GM12878 (cell line): ENCODE measurements around the gene ZFP82. TPM values are rescaled to one million over a fixed set of nuclear protein-coding genes. Genes with fewer than 3 reads are reported as not detected.

Experiments
- BACH1 ChIP-seq: fragments of 450-650 bp; IDR thresholded peaks from 2 replicates; pipeline ENCODE4 v1.6.1; 2017; ENCODE audit warnings: mild to moderate bottlenecking, borderline replicate concordance
- CBX5 ChIP-seq: sonication (generic); IDR thresholded peaks from 2 replicates; pipeline ENCODE4 v1.6.1; 2016; ENCODE audit warnings: low read depth, moderate library complexity, mild to moderate bottlenecking, inconsistent platforms
- E2F8 ChIP-seq: fragments of 450-650 bp; IDR thresholded peaks from 2 replicates; pipeline ENCODE4 v1.6.1; 2018; ENCODE audit warnings: mild to moderate bottlenecking, low read depth, moderate library complexity; ENCODE audit not compliant: partially characterized antibody
- ESRRA ChIP-seq: IDR thresholded peaks from 2 replicates; pipeline ENCODE4 v1.6.1; 2012; ENCODE audit warnings: mild to moderate bottlenecking, low read length, improper control_type of control experiment
- FOS ChIP-seq: IDR thresholded peaks from 3 replicates; pipeline ENCODE4 v1.6.1; 2011; ENCODE audit warnings: borderline replicate concordance; ENCODE audit not compliant: insufficient read length; ENCODE audit errors: extremely low read depth
- GATAD2B ChIP-seq: fragments of 450-650 bp; conservative IDR thresholded peaks from 2 replicates; pipeline ENCODE4 v1.6.1; 2017; ENCODE audit warnings: low read depth, mild to moderate bottlenecking, moderate library complexity
- MEF2B ChIP-seq: fragments of 450-650 bp; IDR thresholded peaks from 2 replicates; pipeline ENCODE4 v1.6.1; 2018; ENCODE audit warnings: mild to moderate bottlenecking, moderate library complexity; ENCODE audit not compliant: partially characterized antibody, poor library complexity, severe bottlenecking
- MXI1 ChIP-seq: fragments of 150-350 bp; IDR thresholded peaks from 2 replicates; pipeline ENCODE4 v1.6.1; 2011; ENCODE audit warnings: low read depth, mild to moderate bottlenecking, inconsistent platforms, low read length, improper control_type of control experiment
- NBN ChIP-seq: fragments of 450-650 bp; IDR thresholded peaks from 2 replicates; pipeline ENCODE4 v1.6.1; 2016
- NRF1 ChIP-seq: conservative IDR thresholded peaks from 2 replicates; pipeline ENCODE4 v1.6.1; 2011; ENCODE audit warnings: mild to moderate bottlenecking, low read depth, low read length, improper control_type of control experiment
- PAX8 ChIP-seq: fragments of 450-650 bp; IDR thresholded peaks from 2 replicates; pipeline ENCODE4 v1.6.1; 2017; ENCODE audit warnings: mild to moderate bottlenecking, moderate library complexity
- POLR2A ChIP-seq: IDR thresholded peaks from 2 replicates; pipeline ENCODE4 v1.6.1; 2011; ENCODE audit warnings: low read depth, mild to moderate bottlenecking, low read length
- POLR2AphosphoS5 ChIP-seq: IDR thresholded peaks from 2 replicates; pipeline ENCODE4 v1.6.1; 2011; ENCODE audit warnings: mild to moderate bottlenecking, low read length, inconsistent platforms
- RB1 ChIP-seq: fragments of 450-650 bp; formaldehyde crosslinking; IDR thresholded peaks from 2 replicates; pipeline ENCODE4 v1.6.1; 2017; ENCODE audit warnings: mild to moderate bottlenecking, borderline replicate concordance
- RELA ChIP-seq: fragments of 450-650 bp; IDR thresholded peaks from 2 replicates; pipeline ENCODE4 v1.8.0; 2014; ENCODE audit warnings: borderline replicate concordance; ENCODE audit not compliant: partially characterized antibody
- SIN3A ChIP-seq: IDR thresholded peaks from 2 replicates; pipeline ENCODE4 v1.6.1; 2012; ENCODE audit warnings: low read depth, low read length, improper control_type of control experiment
- SIX5 ChIP-seq: IDR thresholded peaks from 2 replicates; pipeline ENCODE4 v1.6.1; 2011; ENCODE audit warnings: mild to moderate bottlenecking, low read depth, low read length, moderate library complexity; ENCODE audit not compliant: severe bottlenecking
- TCF12 ChIP-seq: IDR thresholded peaks from 2 replicates; pipeline ENCODE4 v1.6.1; 2011; ENCODE audit warnings: low read depth, mild to moderate bottlenecking, low read length
- USF2 ChIP-seq: IDR thresholded peaks from 2 replicates; pipeline ENCODE4 v1.6.1; 2011; ENCODE audit warnings: low read depth, low read length, improper control_type of control experiment, borderline replicate concordance
- ZNF622 ChIP-seq: fragments of 450-650 bp; IDR thresholded peaks from 2 replicates; pipeline ENCODE4 v1.6.1; 2017; ENCODE audit warnings: mild to moderate bottlenecking, inconsistent platforms
- ZSCAN29 ChIP-seq: fragments of 450-650 bp; IDR thresholded peaks from 2 replicates; pipeline ENCODE4 v1.6.1; 2017; ENCODE audit warnings: mild to moderate bottlenecking, moderate library complexity
- ZZZ3 ChIP-seq: IDR thresholded peaks from 2 replicates; pipeline ENCODE4 v1.6.1; 2011; ENCODE audit warnings: low read depth; ENCODE audit not compliant: control insufficient read depth, insufficient read length
- polyA plus RNA-seq, 11 experiments: library from polyadenylated mRNA; depleted of rRNA in 4 of 11; unstranded in 6 of 11; stranded (reverse) in 5 of 11; fragments of >200 nt; fragmentation: Nextera tagmentation in 4 of 11; fragmentation: Illumina TruSeq in 1 of 11; extraction: Ambion mirVana in 4 of 11; extraction: Trizol in 1 of 11; gene quantifications; 1 replicate in 1 of 11; 2 replicates in 10 of 11; pipeline versions ENCODE4 v1.2.1 to v1.2.3, GENCODE V29; 2011 to 2016; ENCODE audit warnings: inconsistent platforms in 2 of 11, missing spikeins in 2 of 11, low read depth in 1 of 11
- total RNA-seq, 4 experiments: library from RNA; depleted of rRNA in 3 of 4; stranded (reverse); fragments of >200 nt in 3 of 4; fragmentation: Illumina TruSeq in 1 of 4; extraction: Trizol in 1 of 4; gene quantifications; 2 replicates each; pipeline versions ENCODE4 v1.2.1 to v1.2.3, GENCODE V29; 2013 to 2021
- TF ChIP-seq, protein P1 (sequence below): fragments of 450-650 bp; formaldehyde crosslinking; IDR thresholded peaks from 2 replicates; pipeline ENCODE4 v1.4.0; 2020; ENCODE audit warnings: mild to moderate bottlenecking, moderate library complexity

Gene ZFP82
- total and polyA plus RNA-seq, 10 of the 15 experiments (the other 5 are each of a cell fraction or from before 2014, with no cell fraction given): 2.0 to 5.4 (median 2.3) TPM

GRCh38 chr19:36378625-36379509, 39.6 kb downstream of the ZFP82 start, which contains the start of gene ZFP14 (continued):
- TF ChIP-seq MXI1: no peak
- TF ChIP-seq SIN3A: no peak; the same call in 1 of the 2 replicates
- no peak for TF ChIP-seq ZNF622
- peak; percentile 77 for TF ChIP-seq POLR2A
- TF ChIP-seq FOS: no peak
- TF ChIP-seq TCF12: no peak
- TF ChIP-seq USF2: no peak
- TF ChIP-seq RB1: no peak; the same call in 1 of the 2 replicates
- peak; percentile 68 for TF ChIP-seq NRF1
- TF ChIP-seq POLR2AphosphoS5: no peak; the same call in 1 of the 2 replicates
- 0 out of 2 replicates have a peak, but pooled peaks have one; percentile 39 for TF ChIP-seq NBN
- peak; percentile 54 for TF ChIP-seq RELA
- 0 out of 2 replicates have a peak, but pooled peaks have one; percentile 38 for TF ChIP-seq BACH1
- TF ChIP-seq, protein P1, sequence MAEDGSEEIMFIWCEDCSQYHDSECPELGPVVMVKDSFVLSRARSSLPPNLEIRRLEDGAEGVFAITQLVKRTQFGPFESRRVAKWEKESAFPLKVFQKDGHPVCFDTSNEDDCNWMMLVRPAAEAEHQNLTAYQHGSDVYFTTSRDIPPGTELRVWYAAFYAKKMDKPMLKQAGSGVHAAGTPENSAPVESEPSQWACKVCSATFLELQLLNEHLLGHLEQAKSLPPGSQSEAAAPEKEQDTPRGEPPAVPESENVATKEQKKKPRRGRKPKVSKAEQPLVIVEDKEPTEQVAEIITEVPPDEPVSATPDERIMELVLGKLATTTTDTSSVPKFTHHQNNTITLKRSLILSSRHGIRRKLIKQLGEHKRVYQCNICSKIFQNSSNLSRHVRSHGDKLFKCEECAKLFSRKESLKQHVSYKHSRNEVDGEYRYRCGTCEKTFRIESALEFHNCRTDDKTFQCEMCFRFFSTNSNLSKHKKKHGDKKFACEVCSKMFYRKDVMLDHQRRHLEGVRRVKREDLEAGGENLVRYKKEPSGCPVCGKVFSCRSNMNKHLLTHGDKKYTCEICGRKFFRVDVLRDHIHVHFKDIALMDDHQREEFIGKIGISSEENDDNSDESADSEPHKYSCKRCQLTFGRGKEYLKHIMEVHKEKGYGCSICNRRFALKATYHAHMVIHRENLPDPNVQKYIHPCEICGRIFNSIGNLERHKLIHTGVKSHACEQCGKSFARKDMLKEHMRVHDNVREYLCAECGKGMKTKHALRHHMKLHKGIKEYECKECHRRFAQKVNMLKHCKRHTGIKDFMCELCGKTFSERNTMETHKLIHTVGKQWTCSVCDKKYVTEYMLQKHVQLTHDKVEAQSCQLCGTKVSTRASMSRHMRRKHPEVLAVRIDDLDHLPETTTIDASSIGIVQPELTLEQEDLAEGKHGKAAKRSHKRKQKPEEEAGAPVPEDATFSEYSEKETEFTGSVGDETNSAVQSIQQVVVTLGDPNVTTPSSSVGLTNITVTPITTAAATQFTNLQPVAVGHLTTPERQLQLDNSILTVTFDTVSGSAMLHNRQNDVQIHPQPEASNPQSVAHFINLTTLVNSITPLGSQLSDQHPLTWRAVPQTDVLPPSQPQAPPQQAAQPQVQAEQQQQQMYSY (CRISPR knock-in tag): no peak
- TF ChIP-seq E2F8: no peak
- 0 out of 2 replicates have a peak, but pooled peaks have one; percentile 21 for TF ChIP-seq CBX5
- no peak for TF ChIP-seq PAX8
- no peak for TF ChIP-seq ZZZ3
- TF ChIP-seq MEF2B: no peak
- no peak for TF ChIP-seq ZSCAN29
- TF ChIP-seq SIX5: peak; percentile 83
- TF ChIP-seq GATAD2B: peak; percentile 67; the same call in 1 of the 2 replicates
- no peak for TF ChIP-seq ESRRA
